ENCODE data around the gene SDSL. TPM values are rescaled to one million over a fixed set of nuclear protein-coding genes. Genes with fewer than 3 reads are reported as not detected.

The SDSL gene
- total and polyA plus RNA-seq, 2 experiments from 2014 or later = 6.3 to 14.6 TPM

- H4K20me1 ChIP-seq (ENCODE audit: insufficient read depth) = no peaks in the 10 kb centered on the region
- 68 to 70% methylated on average over 6 of the region's 6 CpGs for WGBS, 2 experiments (ENCODE audit: low coverage in 1 of 2, low lambda C conversion rate in 2 of 2, missing lambda C conversion rate in 2 of 2)
- H3K9me2 ChIP-seq (ENCODE audit: insufficient read depth) = no peaks in the 10 kb centered on the region
- H3K4me3 ChIP-seq = peak overlapping the region; percentile 78
- 0 out of 2 replicates have a peak, but pooled peaks cover 5% of the 10 kb centered on the region for H3K4me1 ChIP-seq (ENCODE audit: insufficient read depth)
- DNase-seq = no peak
- H3F3A ChIP-seq (ENCODE audit: insufficient read depth) = no peaks in the 10 kb centered on the region
- H3K27me3 ChIP-seq (replicated peaks; ENCODE audit: insufficient read depth) = no peaks in the 10 kb centered on the region
- in situ Hi-C loops (cut with MboI) = loop anchor here (10.0 kb wide), 1 partner anchor 228 kb away; no protein-coding TSS in a partner anchor
- no peak for TF ChIP-seq EZH2 (IDR thresholded peaks at IDR 0.05; ENCODE audit: insufficient read depth, poor library complexity, severe bottlenecking)
- TF ChIP-seq EZH2phosphoT487 (IDR thresholded peaks at IDR 0.05; ENCODE audit: insufficient read depth, low read depth) = no peak
- H3K9ac ChIP-seq = peak overlapping the region; percentile 87
- 0 out of 2 replicates have a peak overlapping the region, but pooled peaks have one; percentile 77 for H2AFZ ChIP-seq
- no peak overlapping the region for H3K27ac ChIP-seq
- no peaks in the 10 kb centered on the region for H3K9me3 ChIP-seq (ENCODE audit: low read depth)
- no peaks in the 10 kb centered on the region for H3K36me3 ChIP-seq (ENCODE audit: low read depth)
- H3K4me2 ChIP-seq (ENCODE audit: unreplicated experiment) = peak overlapping the region; percentile 91
- no peaks in the 10 kb centered on the region for H3K79me2 ChIP-seq (ENCODE audit: insufficient read depth)
Measured at GRCh38 chr12:113422886-113423669, 898 bp downstream of the SDSL start.

GRCh38 chr12:113424456-113424855 is 2.3 kb downstream of the SDSL start:
- Histone ChIP-seq H4K20me1 (ENCODE audit: insufficient read depth) (no peaks in the 10 kb centered on the region), H3K4me1 (ENCODE audit: insufficient read depth) (0 out of 2 replicates have a peak, but pooled peaks cover 5% of the 10 kb centered on the region), H3K27me3 (replicated peaks; ENCODE audit: insufficient read depth) (no peaks in the 10 kb centered on the region), H2AFZ (no peak overlapping the region), H3K9me2 (ENCODE audit: insufficient read depth) (no peaks in the 10 kb centered on the region), H3K36me3 (ENCODE audit: low read depth) (no peaks in the 10 kb centered on the region), H3K9me3 (ENCODE audit: low read depth) (no peaks in the 10 kb centered on the region), H3K4me2 (ENCODE audit: unreplicated experiment) (no peak overlapping the region), H3K79me2 (ENCODE audit: insufficient read depth) (no peaks in the 10 kb centered on the region), H3K27ac (no peak overlapping the region), H3F3A (ENCODE audit: insufficient read depth) (no peaks in the 10 kb centered on the region), H3K9ac (no peak overlapping the region), H3K4me3 (no peak overlapping the region)
- in situ Hi-C loops (cut with MboI) = loop anchor here (10.0 kb wide), 1 partner anchor 230 kb away; no protein-coding TSS in a partner anchor
- 67 to 93% methylated on average over 1 of the region's 1 CpG for WGBS, 2 experiments (ENCODE audit: low coverage in 1 of 2, low lambda C conversion rate in 2 of 2, missing lambda C conversion rate in 2 of 2)
- TF ChIP-seq EZH2 (IDR thresholded peaks at IDR 0.05; ENCODE audit: insufficient read depth, poor library complexity, severe bottlenecking) = no peak
- TF ChIP-seq EZH2phosphoT487 (IDR thresholded peaks at IDR 0.05; ENCODE audit: insufficient read depth, low read depth) = no peak
- no peak for DNase-seq

GRCh38 chr12:113424915-113425823 is 3.0 kb downstream of the SDSL start:
- no peak for TF ChIP-seq EZH2 (IDR thresholded peaks at IDR 0.05; ENCODE audit: insufficient read depth, poor library complexity, severe bottlenecking)
- no peak for TF ChIP-seq EZH2phosphoT487 (IDR thresholded peaks at IDR 0.05; ENCODE audit: insufficient read depth, low read depth)
- no peaks in the 10 kb centered on the region for H3K79me2 ChIP-seq (ENCODE audit: insufficient read depth)
- no peak overlapping the region for H3K4me3 ChIP-seq
- in situ Hi-C loops (cut with MboI) = loop anchor here (10.0 kb wide), 1 partner anchor 230 kb away; no protein-coding TSS in a partner anchor
- H3K4me1 ChIP-seq (ENCODE audit: insufficient read depth) = 0 out of 2 replicates have a peak, but pooled peaks cover 5% of the 10 kb centered on the region
- no peak overlapping the region for H3K4me2 ChIP-seq (ENCODE audit: unreplicated experiment)
- WGBS, 2 experiments (ENCODE audit: low coverage in 1 of 2, low lambda C conversion rate in 2 of 2, missing lambda C conversion rate in 2 of 2) = 48 to 58% methylated on average over 19 to 20 of the region's 20 CpGs
- H4K20me1 ChIP-seq (ENCODE audit: insufficient read depth) = no peaks in the 10 kb centered on the region
- H3K27ac ChIP-seq = no peak overlapping the region
- no peak overlapping the region for H3K9ac ChIP-seq
- H3K27me3 ChIP-seq (replicated peaks; ENCODE audit: insufficient read depth) = no peaks in the 10 kb centered on the region
- no peaks in the 10 kb centered on the region for H3F3A ChIP-seq (ENCODE audit: insufficient read depth)
- DNase-seq = peak; percentile 61
- H3K9me2 ChIP-seq (ENCODE audit: insufficient read depth) = no peaks in the 10 kb centered on the region
- no peaks in the 10 kb centered on the region for H3K36me3 ChIP-seq (ENCODE audit: low read depth)
- H2AFZ ChIP-seq = no peak overlapping the region
- H3K9me3 ChIP-seq (ENCODE audit: low read depth) = no peaks in the 10 kb centered on the region

- no peaks in the 10 kb centered on the region for H3K27me3 ChIP-seq (replicated peaks; ENCODE audit: insufficient read depth)
- no peaks in the 10 kb centered on the region for H3K9me2 ChIP-seq (ENCODE audit: insufficient read depth)
- WGBS, 2 experiments (ENCODE audit: low coverage in 1 of 2, low lambda C conversion rate in 2 of 2, missing lambda C conversion rate in 2 of 2) = 14 to 23% methylated on average over 9 to 10 of the region's 11 CpGs
- H3K36me3 ChIP-seq (ENCODE audit: low read depth) = no peaks in the 10 kb centered on the region
- in situ Hi-C loops (cut with MboI) = loop anchor here (10.0 kb wide), 1 partner anchor 231 kb away; no protein-coding TSS in a partner anchor
- no peak for DNase-seq
- no peak overlapping the region for H3K4me3 ChIP-seq
- TF ChIP-seq EZH2 (IDR thresholded peaks at IDR 0.05; ENCODE audit: insufficient read depth, poor library complexity, severe bottlenecking) (no peak), EZH2phosphoT487 (IDR thresholded peaks at IDR 0.05; ENCODE audit: insufficient read depth, low read depth) (no peak)
- no peaks in the 10 kb centered on the region for H3K79me2 ChIP-seq (ENCODE audit: insufficient read depth)
- no peak overlapping the region for H2AFZ ChIP-seq
- no peaks in the 10 kb centered on the region for H4K20me1 ChIP-seq (ENCODE audit: insufficient read depth)
- no peaks in the 10 kb centered on the region for H3K9me3 ChIP-seq (ENCODE audit: low read depth)
- no peaks in the 10 kb centered on the region for H3F3A ChIP-seq (ENCODE audit: insufficient read depth)
- H3K4me2 ChIP-seq (ENCODE audit: unreplicated experiment) = no peak overlapping the region
- H3K9ac ChIP-seq = no peak overlapping the region
- 0 out of 2 replicates have a peak, but pooled peaks cover 5% of the 10 kb centered on the region for H3K4me1 ChIP-seq (ENCODE audit: insufficient read depth)
- no peak overlapping the region for H3K27ac ChIP-seq
Measured at GRCh38 chr12:113425960-113426453, 3.8 kb downstream of the SDSL start.

All from GM23248 (cell line).